ENCODE measurements around the gene DIRAS2.
"Not testable (repeated sequence)": the region's sequence is repeated elsewhere in the genome, so short reads cannot be mapped to it uniquely, and the experiment has no call there.

DIRAS2 gene

DNA sequence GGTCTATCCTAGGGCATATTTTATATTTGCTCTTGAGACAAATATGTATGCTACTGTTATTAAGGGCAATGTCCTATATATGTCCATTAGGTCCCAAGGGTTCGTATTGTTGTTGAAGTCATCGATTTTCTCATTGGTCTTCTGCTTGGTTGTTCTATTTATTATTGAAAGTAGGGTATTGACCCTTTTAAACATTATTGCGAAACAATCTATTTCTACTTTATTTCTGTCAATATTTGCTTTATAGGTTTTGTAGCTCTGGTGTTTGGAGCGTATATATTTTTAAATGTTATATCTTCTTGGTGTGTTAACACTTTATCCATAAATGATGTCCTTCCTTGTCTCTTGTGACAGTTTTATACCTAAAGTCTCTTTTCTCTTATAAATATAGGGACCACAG lies 16.2 kb upstream of the DIRAS2 start:
- H3K4me3 ChIP-seq (ENCODE audit: low read depth, low read length), result no peak overlapping the region
- TF ChIP-seq, protein P1, sequence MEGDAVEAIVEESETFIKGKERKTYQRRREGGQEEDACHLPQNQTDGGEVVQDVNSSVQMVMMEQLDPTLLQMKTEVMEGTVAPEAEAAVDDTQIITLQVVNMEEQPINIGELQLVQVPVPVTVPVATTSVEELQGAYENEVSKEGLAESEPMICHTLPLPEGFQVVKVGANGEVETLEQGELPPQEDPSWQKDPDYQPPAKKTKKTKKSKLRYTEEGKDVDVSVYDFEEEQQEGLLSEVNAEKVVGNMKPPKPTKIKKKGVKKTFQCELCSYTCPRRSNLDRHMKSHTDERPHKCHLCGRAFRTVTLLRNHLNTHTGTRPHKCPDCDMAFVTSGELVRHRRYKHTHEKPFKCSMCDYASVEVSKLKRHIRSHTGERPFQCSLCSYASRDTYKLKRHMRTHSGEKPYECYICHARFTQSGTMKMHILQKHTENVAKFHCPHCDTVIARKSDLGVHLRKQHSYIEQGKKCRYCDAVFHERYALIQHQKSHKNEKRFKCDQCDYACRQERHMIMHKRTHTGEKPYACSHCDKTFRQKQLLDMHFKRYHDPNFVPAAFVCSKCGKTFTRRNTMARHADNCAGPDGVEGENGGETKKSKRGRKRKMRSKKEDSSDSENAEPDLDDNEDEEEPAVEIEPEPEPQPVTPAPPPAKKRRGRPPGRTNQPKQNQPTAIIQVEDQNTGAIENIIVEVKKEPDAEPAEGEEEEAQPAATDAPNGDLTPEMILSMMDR (IDR thresholded peaks at IDR 0.05; ENCODE audit: borderline replicate concordance, insufficient read depth, low read depth, low read length), result no peak

DNA sequence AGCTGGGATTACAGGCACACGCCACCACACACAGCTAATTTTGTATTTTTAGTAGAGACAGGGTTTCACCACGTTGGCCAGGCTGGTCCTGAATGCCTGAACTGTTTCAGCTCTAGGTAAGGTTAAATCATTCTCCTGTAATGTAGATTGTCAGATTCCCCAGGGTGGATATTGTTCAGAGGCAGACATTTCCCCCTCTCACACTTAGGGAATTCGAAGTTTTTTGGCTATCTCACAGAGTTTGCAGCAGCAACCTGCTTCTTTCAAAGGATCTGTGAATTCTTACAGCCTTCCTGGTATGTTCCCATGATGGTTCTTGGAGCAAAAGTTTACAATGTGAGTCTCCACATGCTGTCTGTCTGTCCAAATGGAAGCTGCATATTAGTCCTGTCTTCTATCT lies 15.6 kb upstream of the DIRAS2 start:
- H3K4me3 ChIP-seq (ENCODE audit: low read depth, low read length), result no peak overlapping the region
- TF ChIP-seq, protein P1 (IDR thresholded peaks at IDR 0.05; ENCODE audit: borderline replicate concordance, insufficient read depth, low read depth, low read length), result no peak

DNA sequence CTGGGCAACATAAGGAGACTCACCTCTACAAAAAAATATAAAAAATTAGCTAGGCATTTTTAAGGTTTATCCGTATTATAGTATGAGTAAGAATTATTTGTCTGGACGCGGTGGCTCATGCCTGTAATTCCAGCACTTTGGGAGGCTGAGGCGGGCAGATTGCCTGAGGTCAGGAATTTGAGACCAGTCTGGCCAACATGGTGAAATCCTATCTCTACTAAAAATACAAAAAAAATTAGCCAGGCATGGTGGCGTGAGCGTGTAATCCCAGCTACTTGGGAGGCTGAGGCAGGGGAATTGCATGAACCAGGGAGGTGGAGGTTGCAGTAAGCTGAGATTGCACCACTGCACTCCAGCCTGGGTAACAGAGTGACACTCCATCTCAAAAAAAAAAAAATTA lies 14.3 kb upstream of the DIRAS2 start:
- not testable (repeated sequence) for H3K4me3 ChIP-seq (ENCODE audit: low read depth, low read length)

DNA sequence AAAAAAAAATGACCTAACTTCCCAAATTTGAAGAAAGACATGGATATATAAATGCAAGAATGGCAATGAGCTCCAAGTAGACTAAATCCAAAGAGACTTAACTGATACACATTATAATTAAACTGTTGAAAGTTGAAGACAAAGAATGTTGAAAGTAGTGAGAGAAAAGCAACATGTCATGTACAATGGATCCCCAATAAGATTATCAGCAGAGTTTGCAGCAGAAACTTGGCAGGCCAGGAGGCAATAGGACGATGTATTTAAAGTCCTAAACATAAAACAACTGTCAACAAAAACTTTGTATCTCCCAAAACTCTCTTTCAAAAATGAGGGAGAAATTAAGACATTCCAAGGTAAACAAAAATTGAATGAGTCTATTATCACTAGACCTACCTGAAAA lies 8.6 kb upstream of the DIRAS2 start:
- TF ChIP-seq, protein P1 (IDR thresholded peaks at IDR 0.05; ENCODE audit: borderline replicate concordance, insufficient read depth, low read depth, low read length), result no peak
- no peak overlapping the region for H3K4me3 ChIP-seq (ENCODE audit: low read depth, low read length)

DNA sequence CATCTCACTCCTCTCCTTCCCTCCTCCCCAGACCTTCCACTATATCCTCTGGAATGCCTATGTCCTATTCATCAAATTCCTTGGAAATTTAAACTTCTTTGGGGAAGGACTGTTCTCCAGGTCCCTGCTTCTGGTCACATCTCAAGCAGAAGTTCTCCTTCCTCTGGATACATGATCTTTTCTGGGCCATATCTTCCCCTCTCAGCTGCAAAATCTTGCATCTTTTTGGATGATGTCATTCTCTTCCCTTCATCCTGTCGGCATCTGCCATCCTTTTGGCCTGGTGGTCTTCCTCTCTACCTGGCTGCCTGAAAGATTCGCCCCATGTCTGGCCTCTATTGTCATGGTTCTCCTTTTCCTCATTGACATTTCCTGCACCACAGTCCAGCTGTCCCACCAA lies 5.2 kb upstream of the DIRAS2 start:
- no peak overlapping the region for H3K4me3 ChIP-seq (ENCODE audit: low read depth, low read length)
- TF ChIP-seq, protein P1 (IDR thresholded peaks at IDR 0.05; ENCODE audit: borderline replicate concordance, insufficient read depth, low read depth, low read length), result no peak

DNA sequence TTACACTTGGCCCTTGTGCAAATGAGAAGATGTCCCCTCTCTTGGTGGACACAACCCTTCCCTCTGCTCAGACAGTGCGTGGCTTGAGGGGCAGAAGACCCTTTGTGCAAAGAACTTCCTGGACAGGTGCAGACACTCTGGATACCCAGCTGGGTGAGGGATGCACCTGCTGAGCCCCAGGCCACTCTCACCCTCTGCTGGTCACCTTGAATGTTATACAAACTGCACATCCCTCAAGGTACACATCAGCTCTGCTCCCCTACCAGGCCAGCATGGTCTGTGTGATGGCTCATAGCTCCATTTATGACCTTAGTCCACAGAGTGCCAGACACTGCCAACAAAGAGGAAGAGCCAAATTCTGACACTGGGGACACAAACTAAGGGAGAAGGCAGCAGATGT lies 3.1 kb upstream of the DIRAS2 start:
- no peak overlapping the region for H3K4me3 ChIP-seq (ENCODE audit: low read depth, low read length)
- TF ChIP-seq, protein P1 (IDR thresholded peaks at IDR 0.05; ENCODE audit: borderline replicate concordance, insufficient read depth, low read depth, low read length), result no peak

DNA sequence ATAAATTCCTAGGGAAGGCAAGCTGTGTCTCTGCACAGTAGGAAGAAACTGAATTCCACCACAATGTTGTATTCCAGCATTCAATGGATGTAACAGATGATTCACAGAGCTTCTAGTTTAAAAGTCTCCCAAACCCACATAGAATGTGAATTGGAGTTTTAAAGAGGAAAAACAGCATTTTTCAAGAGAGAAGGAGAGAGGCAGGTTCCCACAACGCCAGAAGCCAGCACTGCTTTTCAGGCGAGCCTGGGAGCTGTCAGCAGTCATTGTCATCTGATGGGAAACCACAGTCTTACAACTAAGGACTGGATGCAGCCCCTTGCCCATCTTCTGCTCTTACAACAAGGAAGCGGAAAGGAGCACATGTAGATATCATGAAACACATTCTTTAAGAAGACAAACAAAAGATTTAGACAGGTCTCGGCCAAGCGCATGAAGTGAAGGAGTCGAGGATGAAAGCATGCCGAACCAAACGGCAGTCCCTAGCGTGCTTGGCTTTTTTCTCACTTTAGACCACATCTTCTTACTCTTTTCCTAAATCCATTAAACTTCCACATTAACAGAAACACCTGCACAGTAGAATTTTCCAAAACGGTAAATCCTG lies 638 bp downstream of the DIRAS2 start:
- H3K4me3 ChIP-seq (ENCODE audit: low read depth, low read length), result no peak overlapping the region
- TF ChIP-seq, protein P1 (IDR thresholded peaks at IDR 0.05; ENCODE audit: borderline replicate concordance, insufficient read depth, low read depth, low read length), result no peak

DNA sequence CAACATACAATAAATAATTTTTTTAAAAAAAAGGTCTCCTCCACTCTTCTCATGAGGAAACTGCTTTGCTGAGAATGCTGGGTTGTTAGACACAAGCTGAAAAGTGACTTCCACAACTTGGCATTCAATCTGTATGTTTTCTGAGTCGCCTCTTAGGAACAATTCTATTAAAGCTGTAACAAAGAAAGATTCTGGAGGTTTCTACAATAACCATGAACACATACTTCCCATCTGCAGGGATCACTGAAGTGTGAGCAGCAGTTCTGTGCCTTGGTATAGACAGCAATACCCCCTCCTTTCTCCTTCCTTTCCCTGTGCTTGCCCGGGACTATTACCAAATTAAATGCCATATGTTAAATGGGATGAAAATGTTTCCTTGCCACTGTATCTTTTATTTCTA lies 1.5 kb downstream of the DIRAS2 start:
- TF ChIP-seq, protein P1 (IDR thresholded peaks at IDR 0.05; ENCODE audit: borderline replicate concordance, insufficient read depth, low read depth, low read length), result no peak
- H3K4me3 ChIP-seq (ENCODE audit: low read depth, low read length), result no peak overlapping the region

All from GM12875 (cell line).